Brain microvascular endothelial cell (primary cell): ENCODE results near the gene AHNAK2.
A peak's percentile ranks its signal among the peaks of the same experiment; 100 is the strongest.

Source experiments
- DNase-seq: peaks from one replicate; pipeline ENCODE4 v3.0.0-alpha.2; 2020
- H3K27ac ChIP-seq: fragments of 250-450 bp; sonication (Bioruptor Pico); 2 replicates; pipeline ENCODE4 v1.5.1; 2020; ENCODE audit warnings: mild to moderate bottlenecking, moderate library complexity
- H3K27me3 ChIP-seq: fragments of 250-450 bp; sonication (Bioruptor Pico); replicated peaks from 2 replicates; pipeline ENCODE4 v1.5.1; 2020; ENCODE audit warnings: mild to moderate bottlenecking
- H3K36me3 ChIP-seq: fragments of 250-450 bp; sonication (Bioruptor Pico); replicated peaks from 2 replicates; pipeline ENCODE4 v1.5.1; 2020; ENCODE audit warnings: mild to moderate bottlenecking
- H3K4me3 ChIP-seq: 2 replicates; pipeline ENCODE4 v1.5.1; 2011; ENCODE audit warnings: low read depth, mild to moderate bottlenecking, control low read depth, low read length, moderate library complexity
- CTCF ChIP-seq: IDR thresholded peaks from 2 replicates; pipeline ENCODE4 v1.5.1; 2011; ENCODE audit warnings: low read depth, mild to moderate bottlenecking, moderate library complexity, low read length, control low read depth, inconsistent platforms; ENCODE audit errors: missing control alignments
- in situ Hi-C: cut with HindIII; loops from 2 replicates; pipeline ENCODE4 v1.10.0; 2017; ENCODE audit warnings: low sequenced_read_pairs, low pct_ligation_motif_present

The AHNAK2 gene

GRCh38 chr14:104974146-104974541 lies 4.0 kb downstream of the AHNAK2 start:
- no peak for DNase-seq
- Histone ChIP-seq H3K27me3 (no peaks in the 10 kb centered on the region), H3K36me3 (no peaks in the 10 kb centered on the region), H3K27ac (no peak overlapping the region), H3K4me3 (no peak overlapping the region)
- TF ChIP-seq CTCF: no peak
- in situ Hi-C loops: no loop called here

- TF ChIP-seq CTCF: no peak
- H3K36me3 ChIP-seq: no peaks in the 10 kb centered on the region
- no peak for DNase-seq
- peak overlapping the region; percentile 8 for H3K27ac ChIP-seq
- no peaks in the 10 kb centered on the region for H3K27me3 ChIP-seq
- peak overlapping the region; percentile 1 for H3K4me3 ChIP-seq
- in situ Hi-C loops: no loop called here
Observed at GRCh38 chr14:104973385-104974145, 4.6 kb downstream of the AHNAK2 start.

GRCh38 chr14:104973135-104973384 lies 5.1 kb downstream of the AHNAK2 start:
- Histone ChIP-seq H3K27me3 (no peaks in the 10 kb centered on the region), H3K36me3 (no peaks in the 10 kb centered on the region), H3K27ac (peak overlapping the region; percentile 6), H3K4me3 (no peak overlapping the region)
- TF ChIP-seq CTCF: no peak
- peak; percentile 94 for DNase-seq
- in situ Hi-C loops: no loop called here

- no peaks in the 10 kb centered on the region for H3K27me3 ChIP-seq
- no peaks in the 10 kb centered on the region for H3K36me3 ChIP-seq
- H3K27ac ChIP-seq: peak overlapping the region; percentile 6
- no peak overlapping the region for H3K4me3 ChIP-seq
- DNase-seq: no peak
- in situ Hi-C loops: no loop called here
- TF ChIP-seq CTCF: no peak
Observed at GRCh38 chr14:104972301-104973134, 5.7 kb downstream of the AHNAK2 start.

- in situ Hi-C loops: no loop called here
- Histone ChIP-seq H3K4me3 (no peak overlapping the region), H3K36me3 (no peaks in the 10 kb centered on the region), H3K27ac (no peak overlapping the region), H3K27me3 (no peaks in the 10 kb centered on the region)
- TF ChIP-seq CTCF: no peak
- no peak for DNase-seq
Observed at GRCh38 chr14:104971447-104972240, 6.5 kb downstream of the AHNAK2 start.
